WTC11 (cell line): ENCODE measurements around the gene MOB3A. TPM values are rescaled to one million over a fixed set of nuclear protein-coding genes. Genes with fewer than 3 reads are reported as not detected.

ENCODE experiments used
- ATAC-seq: fragments of 200-7000 bp; cut with Tn5 transposase; 2 replicates; pipeline ENCODE4 v1.10.0; 2021; ENCODE audit warnings: mild to moderate bottlenecking, moderate library complexity
- CTCF ChIA-PET: fragments of 300-600 bp; sonication (Branson Sonifier 250); formaldehyde crosslinking; loops from one replicate; lab custom pipeline; 2021; ENCODE audit warnings: antibody characterized with exemption; lab: Charles Lee
- POLR2A ChIA-PET: fragments of 350-600 bp; sonication (Branson Sonifier 250); formaldehyde crosslinking; loops from one replicate; lab custom pipeline; 2021; ENCODE audit warnings: antibody characterized with exemption; lab: Charles Lee
- DNase-seq: peaks from one replicate; pipeline ENCODE4 v3.0.0; 2021; ENCODE audit warnings: low spot score
- H3K27ac Mint-ChIP-seq: 2 replicates; pipeline ENCODE4 v1.8.0; 2021; ENCODE audit warnings: mixed read lengths
- H3K27me3 Mint-ChIP-seq: 2 replicates; pipeline ENCODE4 v1.8.0; 2021; ENCODE audit warnings: low read depth, mild to moderate bottlenecking, moderate library complexity, mixed read lengths
- H3K36me3 Mint-ChIP-seq: 2 replicates; pipeline ENCODE4 v1.8.0; 2021; ENCODE audit warnings: mixed read lengths
- H3K4me1 Mint-ChIP-seq: 2 replicates; pipeline ENCODE4 v1.8.0; 2022; ENCODE audit warnings: mixed read lengths
- H3K4me3 Mint-ChIP-seq: 2 replicates; pipeline ENCODE4 v1.8.0; 2021; ENCODE audit warnings: mild to moderate bottlenecking, moderate library complexity, mixed read lengths
- H3K9me3 Mint-ChIP-seq: 2 replicates; pipeline ENCODE4 v1.8.0; 2021; ENCODE audit warnings: mixed read lengths
- ATF6 ChIP-seq: sonication (generic); formaldehyde crosslinking; IDR thresholded peaks from 2 replicates; pipeline ENCODE4 v1.8.1; 2023; ENCODE audit warnings: mild to moderate bottlenecking, missing genetic modification reagents
- CTCF ChIP-seq: fragments of 200-600 bp; IDR thresholded peaks from 2 replicates; pipeline ENCODE4 v1.8.0; 2022; ENCODE audit warnings: antibody characterized with exemption
- GTF2I ChIP-seq: fragments of 250-450 bp; sonication (Bioruptor Pico); conservative IDR thresholded peaks from 2 replicates; pipeline ENCODE4 v1.4.0; 2021; ENCODE audit warnings: mild to moderate bottlenecking
- HMGA2 ChIP-seq: fragments of 250-450 bp; sonication (Bioruptor Pico); IDR thresholded peaks from 2 replicates; pipeline ENCODE4 v1.4.0; 2021; ENCODE audit warnings: mild to moderate bottlenecking, moderate library complexity
- MXD4 ChIP-seq: fragments of 250-450 bp; sonication (Bioruptor Pico); IDR thresholded peaks from 2 replicates; pipeline ENCODE4 v1.8.0; 2021; ENCODE audit warnings: mild to moderate bottlenecking, moderate library complexity, borderline replicate concordance
- NFE2L1 ChIP-seq: sonication (generic); formaldehyde crosslinking; IDR thresholded peaks from 2 replicates; pipeline ENCODE4 v1.8.1; 2023; ENCODE audit warnings: missing genetic modification reagents
- PRDM15 ChIP-seq: sonication (generic); formaldehyde crosslinking; IDR thresholded peaks from 2 replicates; pipeline ENCODE4 v1.8.0; 2022; ENCODE audit warnings: missing genetic modification reagents
- PRRX2 ChIP-seq: fragments of 250-450 bp; sonication (Bioruptor Pico); IDR thresholded peaks from 2 replicates; pipeline ENCODE4 v1.8.0; 2021; ENCODE audit warnings: mild to moderate bottlenecking
- SOX15 ChIP-seq: fragments of 250-450 bp; sonication (Bioruptor Pico); IDR thresholded peaks from 2 replicates; pipeline ENCODE4 v1.9.0; 2021; ENCODE audit warnings: mild to moderate bottlenecking
- TCF7 ChIP-seq: sonication (generic); formaldehyde crosslinking; IDR thresholded peaks from 2 replicates; pipeline ENCODE4 v1.8.0; 2022; ENCODE audit warnings: mild to moderate bottlenecking, low read depth, missing genetic modification reagents, moderate library complexity
- ZBTB21 ChIP-seq: sonication (generic); formaldehyde crosslinking; IDR thresholded peaks from 2 replicates; pipeline ENCODE4 v1.8.1; 2023; ENCODE audit warnings: mild to moderate bottlenecking, missing genetic modification reagents, borderline replicate concordance
- ZBTB43 ChIP-seq: sonication (generic); formaldehyde crosslinking; IDR thresholded peaks from 2 replicates; pipeline ENCODE4 v1.8.1; 2023; ENCODE audit warnings: mild to moderate bottlenecking, missing genetic modification reagents
- ZNF232 ChIP-seq: sonication (generic); formaldehyde crosslinking; IDR thresholded peaks from 2 replicates; pipeline ENCODE4 v1.8.0; 2022; ENCODE audit warnings: mild to moderate bottlenecking, missing genetic modification reagents
- ZNF396 ChIP-seq: fragments of 250-450 bp; sonication (Bioruptor Pico); IDR thresholded peaks from 2 replicates; pipeline ENCODE4 v1.8.0; 2021; ENCODE audit warnings: mild to moderate bottlenecking, moderate library complexity, borderline replicate concordance
- ZNF416 ChIP-seq: fragments of 250-450 bp; sonication (Bioruptor Pico); IDR thresholded peaks from 2 replicates; pipeline ENCODE4 v1.9.0; 2021; ENCODE audit warnings: mild to moderate bottlenecking, inconsistent platforms
- ZNF425 ChIP-seq: fragments of 250-450 bp; sonication (Bioruptor Pico); conservative IDR thresholded peaks from 2 replicates; pipeline ENCODE4 v1.9.0; 2021; ENCODE audit warnings: mild to moderate bottlenecking
- ZNF512 ChIP-seq: sonication (generic); formaldehyde crosslinking; IDR thresholded peaks from 2 replicates; pipeline ENCODE4 v1.8.1; 2022; ENCODE audit warnings: missing genetic modification reagents, borderline replicate concordance
- ZNF671 ChIP-seq: fragments of 250-450 bp; sonication (Bioruptor Pico); IDR thresholded peaks from 2 replicates; pipeline ENCODE4 v1.8.0; 2021; ENCODE audit warnings: mild to moderate bottlenecking
- ZSCAN18 ChIP-seq: fragments of 250-450 bp; sonication (Bioruptor Pico); IDR thresholded peaks from 2 replicates; pipeline ENCODE4 v2.1.2; 2022; ENCODE audit warnings: mild to moderate bottlenecking, moderate library complexity
- total RNA-seq: library from RNA; stranded (reverse); gene quantifications from 3 replicates; pipeline ENCODE4 v1.2.3, GENCODE V29; 2021

The MOB3A gene
- total RNA-seq, 1 experiment from 2014 or later = 8.1 TPM

- peaks cover 34% of the 10 kb centered on the region for H3K36me3 Mint-ChIP-seq
- CTCF ChIA-PET = no interaction called here
- TF ChIP-seq MXD4 (CRISPR knock-in tag) = no peak
- no peak for TF ChIP-seq ZNF232 (CRISPR knock-in tag)
- H3K4me1 Mint-ChIP-seq = peaks cover 3% of the 10 kb centered on the region; the same call in 1 of the 2 replicates
- no peak overlapping the region for H3K27ac Mint-ChIP-seq
- ATAC-seq = no peak
- H3K9me3 Mint-ChIP-seq = peaks cover 8% of the 10 kb centered on the region
- H3K4me3 Mint-ChIP-seq = no peak overlapping the region
- POLR2A ChIA-PET = no interaction called here
- no peak for DNase-seq
- no peaks in the 10 kb centered on the region for H3K27me3 Mint-ChIP-seq
Measured at GRCh38 chr19:2099937-2100718, 4.0 kb upstream of the MOB3A start.

- no peak for ATAC-seq
- H3K36me3 Mint-ChIP-seq = peaks cover 25% of the 10 kb centered on the region
- H3K27me3 Mint-ChIP-seq = no peaks in the 10 kb centered on the region
- ChIA-PET CTCF (interaction anchor here (0.6 kb wide), 1 partner anchor 21 kb away, joined by 6 read pairs; no protein-coding TSS in a partner anchor), POLR2A (no interaction called here)
- no peak for DNase-seq
- peaks cover 5% of the 10 kb centered on the region; the same call in 1 of the 2 replicates for H3K4me1 Mint-ChIP-seq
- no peak overlapping the region for H3K27ac Mint-ChIP-seq
- no peak overlapping the region for H3K4me3 Mint-ChIP-seq
- no peak for TF ChIP-seq NFE2L1 (CRISPR knock-in tag)
- TF ChIP-seq ZNF512 = no peak
- TF ChIP-seq CTCF = no peak
- no peak for TF ChIP-seq PRRX2 (CRISPR knock-in tag)
- no peak for TF ChIP-seq TCF7 (CRISPR knock-in tag)
- TF ChIP-seq PRDM15 (CRISPR knock-in tag) = no peak
- no peak for TF ChIP-seq ATF6 (CRISPR knock-in tag)
- TF ChIP-seq ZNF416 (CRISPR knock-in tag) = no peak
- TF ChIP-seq ZBTB43 = no peak
- no peak for TF ChIP-seq ZNF232 (CRISPR knock-in tag)
- TF ChIP-seq ZBTB21 (CRISPR knock-in tag) = no peak
- no peak for TF ChIP-seq SOX15 (CRISPR knock-in tag)
- no peak for TF ChIP-seq ZNF396 (CRISPR knock-in tag)
- no peak for TF ChIP-seq ZNF425
- no peak for TF ChIP-seq HMGA2 (CRISPR knock-in tag)
- no peak for TF ChIP-seq ZNF671 (CRISPR knock-in tag)
- TF ChIP-seq GTF2I = no peak
- no peak for TF ChIP-seq ZSCAN18 (CRISPR knock-in tag)
- TF ChIP-seq, all 79 proteins: peak for 0
- H3K9me3 Mint-ChIP-seq = peaks cover 4% of the 10 kb centered on the region; the same call in 1 of the 2 replicates
Measured at GRCh38 chr19:2099054-2099501, 3.0 kb upstream of the MOB3A start.
